Aorta (tissue), 5 donors: ENCODE data around the gene KCNH5. TPM values are rescaled to one million over a fixed set of nuclear protein-coding genes. Genes with fewer than 3 reads are reported as not detected.

ENCODE experiments used
- ATAC-seq: fragments of 200-7000 bp; cut with Tn5 transposase; one replicate; pipeline ENCODE4 v1.9.1; 2022; ENCODE audit warnings: moderate library complexity; ENCODE audit not compliant: low FRiP score
- DNase-seq, 2 donors: peaks; one replicate each; pipeline ENCODE4 v3.0.0-alpha.2; 2020
- H3K27ac ChIP-seq, 2 donors: one replicate each; pipeline ENCODE4 v1.5.1; 2013; ENCODE audit warnings: low read length in 2 of 2, mild to moderate bottlenecking in 2 of 2, moderate library complexity in 2 of 2, control low read depth in 1 of 2, inconsistent platforms in 1 of 2, low read depth in 1 of 2
- H3K27me3 ChIP-seq, 2 donors: one replicate each; pipeline ENCODE4 v1.6.1; 2013; ENCODE audit warnings: control low read depth in 1 of 2, low read length in 1 of 2, mild to moderate bottlenecking in 1 of 2, moderate library complexity in 1 of 2; ENCODE audit not compliant: insufficient read depth in 2 of 2, control insufficient read depth in 1 of 2
- H3K36me3 ChIP-seq, 2 donors: one replicate each; pipeline ENCODE4 v1.6.1; 2013; ENCODE audit warnings: control low read depth in 1 of 2, low read length in 1 of 2, mild to moderate bottlenecking in 1 of 2; ENCODE audit not compliant: insufficient read depth in 2 of 2, control insufficient read depth in 1 of 2
- H3K4me1 ChIP-seq, 2 donors: one replicate each; pipeline ENCODE4 v1.6.1; 2013; ENCODE audit warnings: low read length in 2 of 2, control low read depth in 1 of 2, mild to moderate bottlenecking in 1 of 2, moderate library complexity in 1 of 2; ENCODE audit not compliant: insufficient read depth in 2 of 2, control insufficient read depth in 1 of 2
- H3K4me3 ChIP-seq, 2 donors: one replicate each; pipeline ENCODE4 v1.5.1; 2013; ENCODE audit warnings: low read length in 2 of 2, control low read depth in 1 of 2, mild to moderate bottlenecking in 1 of 2
- H3K9me3 ChIP-seq: one replicate; pipeline ENCODE4 v1.6.1; 2013; ENCODE audit warnings: mild to moderate bottlenecking, low read length; ENCODE audit not compliant: control insufficient read depth
- WGBS, 2 donors: extraction: QIAGEN DNeasy Blood & Tissue Kit; methylation state at CpG; one replicate each; pipeline ENCODE4 v1.1.7; 2013; 5-methylcytosine and 5-hydroxymethylcytosine counted together
- intact Hi-C, 2 donors: fragments of 100-400 bp; cut with DNase I; formaldehyde crosslinking; loops; one replicate each; pipeline versions ENCODE4 v1.14.2 to v1.15.0; 2022
- polyA plus RNA-seq, 2 donors: library from polyadenylated mRNA; stranded (reverse); fragments of 200-250 nt; gene quantifications; one replicate each; pipeline ENCODE4 v1.2.3, GENCODE V29; 2013
- total RNA-seq, 2 donors: library from RNA; stranded (reverse); fragmentation: NEBNext Ultra II Directional; extraction: Animal tissue kit (Norgen Biotek cat#: 25700); gene quantifications; one replicate each; pipeline ENCODE4 v1.2.1, GENCODE V29; 2021
- donor health status: healthy with polysubstance abuse.
- donor health status: Bipolar disorder and iron deficiency.
- donor health status: DM: no; HTN: no; CAD: no.
- donor health status: DM: no; HTN: no; CAD: no.
- donor health status: DM: yes; HTN: yes; CAD: no.

KCNH5 gene
- total and polyA plus RNA-seq, 4 donors: not detected

DNA sequence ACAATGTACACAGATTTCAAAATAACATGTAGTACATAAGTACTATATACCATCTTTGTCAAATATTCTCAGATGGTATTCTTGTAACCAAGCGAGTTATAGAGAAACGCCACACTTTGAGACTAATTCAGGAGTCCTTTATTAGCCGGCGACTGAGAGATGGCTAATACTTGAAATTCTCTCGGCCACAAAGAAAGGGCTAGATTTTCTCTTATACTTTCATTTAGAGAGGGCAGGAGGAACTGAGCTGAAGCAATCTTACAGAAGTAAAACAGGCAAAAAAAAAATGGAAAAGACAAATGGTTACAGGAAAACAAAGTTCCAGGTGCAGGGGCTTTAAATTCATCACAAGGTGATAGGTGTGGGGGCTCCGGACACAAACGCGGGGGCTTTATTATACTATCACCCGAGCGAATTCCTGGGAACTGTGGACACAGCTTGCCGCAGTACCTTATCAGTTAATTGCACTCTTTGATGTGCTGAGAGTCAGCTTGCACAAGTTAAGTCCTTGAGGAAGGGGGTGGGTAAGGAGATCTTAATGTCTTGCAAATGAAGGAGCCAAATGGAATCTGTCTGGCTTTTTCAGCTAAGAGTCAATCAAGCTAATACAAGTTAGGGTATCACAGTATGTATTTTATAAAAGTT, 382.3 kb downstream of the KCNH5 start:
- no peaks in the 10 kb centered on the region for H3K27me3 ChIP-seq
- H3K27ac ChIP-seq: no peak overlapping the region
- no peak overlapping the region for H3K4me3 ChIP-seq
- intact Hi-C loops: no loop called here
- no peak for DNase-seq
- no peaks in the 10 kb centered on the region for H3K4me1 ChIP-seq
- H3K9me3 ChIP-seq: no peaks in the 10 kb centered on the region
- H3K36me3 ChIP-seq: no peaks in the 10 kb centered on the region
- ATAC-seq: no peak
- WGBS, 2 donors: 23 to 24% methylated on average over 11 of the region's 11 CpGs

- Histone ChIP-seq H3K9me3 (no peaks in the 10 kb centered on the region), H3K4me3 (no peak overlapping the region), H3K4me1 (no peaks in the 10 kb centered on the region), H3K36me3 (no peaks in the 10 kb centered on the region), H3K27me3 (no peaks in the 10 kb centered on the region), H3K27ac (no peak overlapping the region)
- DNase-seq (no peak), ATAC-seq (no peak)
- WGBS, 2 donors: 82 to 88% methylated on average over 1 of the region's 1 CpG
- intact Hi-C loops: no loop called here
Measured at GRCh38 chr14:62661818-62662217, 383.4 kb downstream of the KCNH5 start.

- intact Hi-C loops: no loop called here
- 91 to 98% methylated on average over 2 of the region's 2 CpGs for WGBS, 2 donors
- H3K27me3 ChIP-seq: no peaks in the 10 kb centered on the region
Measured at GRCh38 chr14:62658631-62659030, 386.6 kb downstream of the KCNH5 start.

DNA sequence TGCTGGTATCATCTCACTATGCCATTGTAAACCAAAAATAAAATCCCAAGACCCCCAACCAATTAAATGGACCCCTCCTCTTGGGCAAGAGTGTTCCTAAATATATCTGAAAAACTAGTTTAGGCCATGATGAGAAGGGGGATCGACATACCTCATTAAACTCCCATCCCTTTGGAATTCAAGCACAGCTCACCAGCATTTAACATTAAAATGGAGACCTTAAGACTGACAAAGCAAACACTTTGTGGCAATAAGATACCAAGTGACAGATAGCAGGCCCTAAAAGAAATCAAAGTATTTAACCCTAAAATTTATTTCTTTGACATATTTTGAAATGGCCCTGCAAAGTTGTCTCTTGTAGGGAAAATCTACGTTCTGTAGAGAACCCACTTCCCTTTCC, 387.9 kb downstream of the KCNH5 start:
- intact Hi-C loops: no loop called here
- no peak overlapping the region for H3K27ac ChIP-seq
- no peaks in the 10 kb centered on the region for H3K36me3 ChIP-seq
- DNase-seq: no peak
- H3K9me3 ChIP-seq: no peaks in the 10 kb centered on the region
- H3K27me3 ChIP-seq: no peaks in the 10 kb centered on the region
- H3K4me3 ChIP-seq: no peak overlapping the region
- WGBS, 2 donors: 60 to 66% methylated on average over 2 of the region's 2 CpGs
- no peaks in the 10 kb centered on the region for H3K4me1 ChIP-seq
- ATAC-seq: no peak

More at GRCh38 chr14:62658631-62659030, 386.6 kb downstream of the KCNH5 start:
- Histone ChIP-seq H3K9me3 (no peaks in the 10 kb centered on the region), H3K36me3 (no peaks in the 10 kb centered on the region), H3K4me1 (no peaks in the 10 kb centered on the region), H3K4me3 (no peak overlapping the region), H3K27ac (no peak overlapping the region)
- DNase-seq (no peak), ATAC-seq (no peak)

GRCh38 chr14:62655166-62655565, 390.1 kb downstream of the KCNH5 start:
- ATAC-seq (no peak), DNase-seq (no peak)
- Histone ChIP-seq H3K27me3 (no peaks in the 10 kb centered on the region), H3K27ac (no peak overlapping the region), H3K4me3 (no peak overlapping the region), H3K9me3 (no peaks in the 10 kb centered on the region), H3K4me1 (no peaks in the 10 kb centered on the region), H3K36me3 (no peaks in the 10 kb centered on the region)
- intact Hi-C loops: no loop called here
- WGBS, 2 donors: 44 to 45% methylated on average over 4 of the region's 4 CpGs

DNA sequence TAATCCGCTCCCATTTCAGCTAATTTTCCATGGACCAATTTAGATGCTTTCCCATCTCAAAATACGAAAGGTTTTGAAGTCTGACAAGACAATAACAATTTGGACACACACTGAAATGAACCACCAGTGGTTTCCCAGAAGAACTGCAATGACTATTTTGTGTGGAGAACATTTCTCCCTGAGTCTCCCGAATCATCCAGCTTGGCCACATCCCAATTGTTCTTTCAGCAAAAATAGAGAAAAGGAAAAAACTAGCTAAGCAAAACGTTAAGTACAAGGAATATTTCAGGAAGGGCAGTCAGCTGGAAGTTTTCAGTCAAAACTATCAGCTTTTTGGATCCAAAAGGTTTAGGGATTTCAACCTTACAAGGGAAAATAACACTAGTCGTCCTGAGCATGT, 390.6 kb downstream of the KCNH5 start:
- 35 to 38% methylated on average over 5 of the region's 5 CpGs for WGBS, 2 donors
- H3K4me1 ChIP-seq: no peaks in the 10 kb centered on the region
- H3K27me3 ChIP-seq: no peaks in the 10 kb centered on the region
- DNase-seq (no peak), ATAC-seq (no peak)
- H3K27ac ChIP-seq: no peak overlapping the region
- no peak overlapping the region for H3K4me3 ChIP-seq
- no peaks in the 10 kb centered on the region for H3K36me3 ChIP-seq
- intact Hi-C loops: no loop called here
- no peaks in the 10 kb centered on the region for H3K9me3 ChIP-seq

Other genes with a start within 250 kb of the KCNH5 start
- gene RHOJ, start 159.0 kb upstream of the KCNH5 start, total RNA-seq: 10 to 100 TPM; 31.3 to 56.6 TPM
- 10 to 100 TPM; 10.8 to 22.7 TPM for gene RHOJ, start 159.0 kb upstream of the KCNH5 start, polyA plus RNA-seq